Breast epithelium (tissue), 3 donors: ENCODE results near the gene AFG3L2.

Source experiments
- POLR2A ChIP-seq: fragments of 450-650 bp; IDR thresholded peaks from one replicate; pipeline ENCODE4 v1.6.1; 2016; ENCODE audit warnings: antibody characterized with exemption, mild to moderate bottlenecking, moderate library complexity
- TF ChIP-seq, protein P1 (sequence below), 3 donors: fragments of 450-650 bp; IDR thresholded peaks; one replicate each; pipeline ENCODE4 v1.5.1; 2016 to 2017; ENCODE audit warnings: antibody characterized with exemption in 3 of 3, mild to moderate bottlenecking in 3 of 3, moderate library complexity in 3 of 3

DNA sequence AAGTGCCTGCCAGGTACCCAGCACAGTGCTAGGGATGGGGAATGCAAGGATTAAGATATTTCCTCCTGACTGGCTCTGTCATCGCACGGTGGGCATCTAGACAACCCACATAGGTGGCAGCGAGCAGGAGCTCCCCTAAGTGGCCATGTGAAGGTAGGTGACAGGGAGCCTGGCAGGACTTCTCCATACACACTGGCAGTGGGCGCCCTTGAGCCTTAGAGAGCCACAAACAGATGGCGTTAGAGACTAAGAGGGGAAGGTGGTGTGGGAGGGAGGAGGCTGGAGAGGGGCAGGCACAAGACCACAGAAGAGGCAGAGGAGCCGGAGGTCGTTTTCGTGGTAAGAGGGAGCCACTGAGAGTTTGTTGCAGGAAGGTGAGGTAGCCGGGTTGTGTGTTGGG, 45.9 kb upstream of the AFG3L2 start:
- TF ChIP-seq, protein P1, sequence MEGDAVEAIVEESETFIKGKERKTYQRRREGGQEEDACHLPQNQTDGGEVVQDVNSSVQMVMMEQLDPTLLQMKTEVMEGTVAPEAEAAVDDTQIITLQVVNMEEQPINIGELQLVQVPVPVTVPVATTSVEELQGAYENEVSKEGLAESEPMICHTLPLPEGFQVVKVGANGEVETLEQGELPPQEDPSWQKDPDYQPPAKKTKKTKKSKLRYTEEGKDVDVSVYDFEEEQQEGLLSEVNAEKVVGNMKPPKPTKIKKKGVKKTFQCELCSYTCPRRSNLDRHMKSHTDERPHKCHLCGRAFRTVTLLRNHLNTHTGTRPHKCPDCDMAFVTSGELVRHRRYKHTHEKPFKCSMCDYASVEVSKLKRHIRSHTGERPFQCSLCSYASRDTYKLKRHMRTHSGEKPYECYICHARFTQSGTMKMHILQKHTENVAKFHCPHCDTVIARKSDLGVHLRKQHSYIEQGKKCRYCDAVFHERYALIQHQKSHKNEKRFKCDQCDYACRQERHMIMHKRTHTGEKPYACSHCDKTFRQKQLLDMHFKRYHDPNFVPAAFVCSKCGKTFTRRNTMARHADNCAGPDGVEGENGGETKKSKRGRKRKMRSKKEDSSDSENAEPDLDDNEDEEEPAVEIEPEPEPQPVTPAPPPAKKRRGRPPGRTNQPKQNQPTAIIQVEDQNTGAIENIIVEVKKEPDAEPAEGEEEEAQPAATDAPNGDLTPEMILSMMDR (IDR thresholded peaks at IDR 0.05), result no peak
- TF ChIP-seq POLR2A, result no peak
